ENCODE data around the gene EIF3I.

Gene EIF3I

GRCh38 chr1:32221980-32222755, at the start of gene EIF3I, which contains the start of gene TMEM234:
Gene EIF3I, plus strand, starts transcription at chr1:32222407. Its CDS starts 35 bp downstream, at chr1:32222442.
Gene TMEM234, minus strand, starts transcription at chr1:32222353. Its CDS starts 31 bp downstream, at chr1:32222322.
- peak; percentile 75 to 83 (median 79) for DNase-seq

DNA sequence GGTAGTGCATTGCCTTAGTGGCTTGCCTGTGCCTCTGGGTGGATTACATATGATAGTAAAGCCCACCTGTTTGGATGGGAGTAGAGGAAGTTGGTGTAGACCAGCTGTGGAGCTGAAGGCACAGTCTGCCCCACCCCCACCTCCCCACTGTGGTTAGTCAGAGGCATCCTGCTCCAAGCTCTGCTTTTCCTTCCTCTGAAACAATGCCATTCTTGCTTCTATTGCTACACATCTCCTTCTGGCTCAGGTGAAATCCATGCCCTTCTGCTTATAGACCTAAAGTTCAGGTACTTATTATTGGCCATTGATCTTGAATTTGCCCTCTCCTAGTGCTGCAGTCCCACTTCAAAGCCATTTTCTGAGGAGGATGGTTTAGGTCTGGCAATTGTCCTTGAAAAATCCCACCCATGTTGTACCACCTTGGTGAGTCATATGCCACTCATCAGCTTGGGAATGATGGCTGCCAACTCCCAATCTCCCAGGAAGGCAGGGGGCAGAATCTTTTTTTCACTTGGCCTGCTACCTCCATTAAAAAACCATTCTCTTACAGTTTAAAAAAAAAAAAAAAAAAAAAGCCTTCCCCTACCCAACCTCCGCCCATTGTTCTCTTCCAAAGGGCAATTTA, 49.5 kb upstream of the EIF3I start:
- no peak for DNase-seq

GRCh38 chr1:32178380-32179192, 43.6 kb upstream of the EIF3I start:
- DNase-seq: no peak

GRCh38 chr1:32179193-32179442, 43.1 kb upstream of the EIF3I start:
- DNase-seq: no peak

- DNase-seq: peak; percentile 80 to 88 (median 84)
Observed at GRCh38 chr1:32179443-32180185, 42.6 kb upstream of the EIF3I start, which contains the start of gene TXLNA. Gene TXLNA, plus strand, starts transcription at chr1:32179675. Its CDS starts 671 bp downstream, at chr1:32180346.

DNA sequence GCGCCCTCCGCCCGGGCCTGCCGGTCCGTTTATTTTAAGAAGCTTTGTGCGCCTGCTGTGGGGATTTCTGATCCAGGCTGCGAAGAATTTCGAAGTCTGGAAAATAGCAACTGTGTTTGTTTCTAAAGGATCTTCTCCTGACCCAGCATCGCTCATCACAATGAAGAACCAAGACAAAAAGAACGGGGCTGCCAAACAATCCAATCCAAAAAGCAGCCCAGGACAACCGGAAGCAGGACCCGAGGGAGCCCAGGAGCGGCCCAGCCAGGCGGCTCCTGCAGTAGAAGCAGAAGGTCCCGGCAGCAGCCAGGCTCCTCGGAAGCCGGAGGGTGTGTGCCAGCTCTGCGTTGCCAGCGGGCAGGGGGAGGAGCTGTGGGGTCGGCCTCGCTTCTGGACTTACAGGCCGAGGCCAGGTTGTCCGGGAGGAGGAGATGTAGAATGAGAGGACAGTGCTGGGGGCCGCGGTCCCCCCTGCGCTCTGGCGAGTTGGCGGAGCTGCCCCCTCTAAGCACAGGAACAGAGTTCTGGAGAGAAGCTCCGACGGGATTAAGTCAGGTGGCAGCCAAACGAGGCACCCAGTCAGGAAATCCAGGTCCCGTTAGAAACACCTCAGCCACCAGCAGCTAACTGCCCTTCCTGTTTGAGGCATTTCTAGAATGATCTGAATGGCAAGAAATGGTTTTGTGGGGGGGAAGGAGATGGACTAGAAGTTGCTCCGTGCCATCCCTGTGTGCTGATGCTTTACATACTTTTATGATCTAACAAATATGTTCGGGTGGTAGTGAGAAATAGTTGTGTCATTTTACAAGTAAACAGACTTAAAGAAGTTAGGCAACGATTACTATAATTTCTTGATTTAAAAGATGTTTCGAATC, 41.8 kb upstream of the EIF3I start:
- peak in 1 of 4 experiments; percentile 19 for DNase-seq

DNA sequence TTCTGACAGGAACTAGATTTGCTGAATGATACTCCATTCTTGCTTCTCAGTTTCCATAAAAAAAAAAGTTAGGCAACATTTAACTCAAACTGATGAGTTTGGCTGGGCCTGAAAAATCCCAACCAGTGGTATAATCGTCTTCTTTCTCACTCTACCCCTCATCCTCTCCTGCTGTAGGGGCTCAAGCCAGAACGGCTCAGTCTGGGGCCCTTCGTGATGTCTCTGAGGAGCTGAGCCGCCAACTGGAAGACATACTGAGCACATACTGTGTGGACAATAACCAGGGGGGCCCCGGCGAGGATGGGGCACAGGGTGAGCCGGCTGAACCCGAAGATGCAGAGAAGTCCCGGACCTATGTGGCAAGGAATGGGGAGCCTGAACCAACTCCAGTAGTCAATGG, 41.1 kb upstream of the EIF3I start:
- DNase-seq: no peak

DNA sequence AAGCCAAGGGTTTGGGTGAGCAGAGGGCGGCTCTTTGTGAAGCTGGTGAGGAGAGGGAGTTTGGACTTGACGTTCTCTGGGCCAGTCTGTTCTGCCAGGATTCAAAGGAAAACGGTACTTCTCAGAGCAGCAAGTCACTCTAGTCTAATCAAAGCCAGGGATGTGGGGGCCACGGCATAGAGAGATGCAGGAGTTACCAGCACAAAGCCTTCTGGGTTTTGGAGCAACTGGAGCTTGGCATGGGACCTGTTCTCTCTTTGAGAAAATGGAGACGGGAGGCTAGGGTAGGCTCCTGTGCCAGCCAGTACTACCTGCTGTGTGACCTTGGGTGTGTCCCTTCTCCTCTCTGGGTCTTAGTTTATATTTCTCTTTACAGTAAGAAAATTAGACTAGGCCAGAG, 40.6 kb upstream of the EIF3I start:
- no peak for DNase-seq

DNA sequence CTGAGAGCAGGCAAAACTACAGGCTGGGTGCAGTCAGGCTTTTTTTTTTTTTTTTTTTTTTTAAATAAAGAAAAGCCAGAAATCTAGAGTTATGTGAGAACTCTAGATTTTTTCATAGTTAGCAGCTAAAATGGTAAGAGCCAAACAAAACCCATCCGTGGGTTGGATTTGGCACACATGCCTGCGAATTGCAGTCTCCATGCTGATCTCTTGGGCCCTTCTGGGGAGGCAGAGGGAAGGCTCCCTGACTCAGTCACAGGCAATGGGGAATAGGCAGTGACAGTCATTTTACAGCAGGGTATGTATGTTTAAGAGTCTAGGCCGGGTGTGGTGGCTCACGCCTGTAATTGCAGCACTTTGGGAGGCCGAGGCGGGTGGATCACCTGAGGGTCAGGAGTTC, 40.1 kb upstream of the EIF3I start:
- DNase-seq: no peak

- no peak for DNase-seq
Observed at GRCh38 chr1:32184650-32185049, 37.6 kb upstream of the EIF3I start.

- no peak for DNase-seq
Observed at GRCh38 chr1:32186077-32186476, 36.1 kb upstream of the EIF3I start.

- no peak for DNase-seq
Observed at GRCh38 chr1:32186491-32186890, 35.7 kb upstream of the EIF3I start.

- DNase-seq: no peak
Observed at GRCh38 chr1:32187850-32188249, 34.4 kb upstream of the EIF3I start.

GRCh38 chr1:32192220-32192948, 29.8 kb upstream of the EIF3I start:
- no peak for DNase-seq

- DNase-seq: no peak
Observed at GRCh38 chr1:32194984-32195383, 27.2 kb upstream of the EIF3I start.

- no peak for DNase-seq
Observed at GRCh38 chr1:32195531-32195930, 26.7 kb upstream of the EIF3I start.

DNA sequence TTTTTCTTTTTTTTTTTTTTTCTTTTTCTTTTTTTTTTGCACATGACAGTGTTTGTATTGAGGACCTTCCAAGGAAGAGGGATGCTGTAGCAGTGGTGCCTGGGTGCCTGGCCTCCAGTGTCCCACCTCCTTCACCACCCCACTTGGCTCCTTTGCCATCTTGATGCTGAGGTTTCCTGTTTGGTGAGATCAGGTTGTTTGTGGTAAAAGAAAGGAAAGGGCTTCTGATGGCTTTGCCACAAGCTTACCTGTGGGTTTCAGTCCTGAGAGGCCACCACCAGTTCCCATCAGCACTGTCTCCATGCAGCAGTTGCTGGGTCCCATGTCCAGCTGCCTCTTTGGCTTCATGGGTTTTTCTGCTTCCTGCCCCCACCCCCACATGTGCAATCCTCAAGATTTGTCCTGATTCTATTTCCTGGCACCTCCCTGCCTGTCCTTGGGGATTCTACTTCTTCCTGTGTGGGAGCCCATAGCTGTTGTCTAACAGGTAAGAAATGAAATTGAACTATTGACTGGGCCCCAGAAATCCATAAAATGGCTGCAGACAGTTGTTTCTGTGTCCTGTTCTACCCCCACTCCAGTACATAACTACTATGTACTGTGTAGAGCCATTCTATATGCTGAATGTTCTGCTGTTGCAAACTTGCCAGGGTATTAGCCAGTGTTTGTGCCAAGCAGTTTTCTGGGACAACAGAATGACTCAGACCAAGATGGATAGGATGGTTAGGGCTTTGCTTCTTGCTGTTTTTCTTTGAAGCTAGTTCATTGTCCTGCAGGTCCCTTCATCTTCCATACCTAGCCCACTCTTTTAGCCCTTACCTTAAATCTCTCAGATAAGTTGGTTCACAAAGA, 26.0 kb upstream of the EIF3I start:
- no peak for DNase-seq

DNA sequence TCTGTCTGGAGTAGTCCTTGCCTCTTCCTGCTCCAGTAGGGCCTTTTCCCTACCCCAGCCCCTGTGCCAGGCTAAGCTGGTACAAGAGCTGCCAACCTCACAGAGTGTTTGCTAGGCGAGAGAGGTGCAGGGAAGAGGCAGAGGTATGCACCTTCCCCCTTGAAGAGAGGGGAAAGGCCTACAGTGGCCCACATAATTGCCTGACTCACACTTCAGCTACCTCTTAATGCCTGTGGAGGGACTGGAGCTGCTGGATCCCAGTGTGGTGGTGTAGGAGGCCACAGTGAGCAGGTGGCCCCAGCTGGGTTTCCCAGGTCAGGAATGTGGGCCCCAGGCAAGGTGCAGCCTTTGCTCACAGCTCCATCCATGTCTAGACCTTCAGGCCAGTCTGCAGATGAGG, 25.1 kb upstream of the EIF3I start:
- DNase-seq: no peak

DNA sequence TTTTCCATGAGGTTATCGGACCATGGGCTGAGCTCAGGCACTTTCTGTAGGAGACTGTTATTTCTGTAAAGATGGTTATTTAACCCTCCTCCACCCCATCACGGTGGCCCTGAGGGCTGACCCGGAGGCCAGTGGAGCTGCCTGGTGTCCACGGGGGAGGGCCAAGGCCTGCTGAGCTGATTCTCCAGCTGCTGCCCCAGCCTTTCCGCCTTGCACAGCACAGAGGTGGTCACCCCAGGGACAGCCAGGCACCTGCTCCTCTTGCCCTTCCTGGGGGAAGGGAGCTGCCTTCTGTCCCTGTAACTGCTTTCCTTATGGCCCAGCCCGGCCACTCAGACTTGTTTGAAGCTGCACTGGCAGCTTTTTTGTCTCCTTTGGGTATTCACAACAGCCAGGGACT, 24.4 kb upstream of the EIF3I start:
- DNase-seq: no peak

All from activated CD4-positive, CD25-positive, alpha-beta regulatory T cell (primary cell).